HL-60 (cell line): Measurements from ENCODE around the gene CEBPE.
A peak's percentile ranks its signal among the peaks of the same experiment; 100 is the strongest.

ENCODE experiments used
- DNase-seq, 2 experiments: peaks; one replicate each; pipeline ENCODE4 v3.0.0-alpha.2; 2010 to 2020; ENCODE audit warnings: low read depth in 1 of 2, low spot score in 1 of 2
- H3K27ac ChIP-seq: fragments of 250-450 bp; sonication (Bioruptor Pico); replicated peaks from 2 replicates; pipeline ENCODE4 v1.5.1; 2020; ENCODE audit warnings: mild to moderate bottlenecking, moderate library complexity
- H3K27me3 ChIP-seq: fragments of 250-450 bp; sonication (Bioruptor Pico); 2 replicates; pipeline ENCODE4 v1.5.1; 2021; ENCODE audit warnings: mild to moderate bottlenecking, moderate library complexity; ENCODE audit not compliant: insufficient read depth, poor library complexity, severe bottlenecking
- H3K4me3 ChIP-seq: replicated peaks from 2 replicates; pipeline ENCODE4 v1.5.1; 2011; ENCODE audit warnings: mild to moderate bottlenecking, control low read depth, low read length; ENCODE audit not compliant: insufficient read depth
- GABPA ChIP-seq: IDR thresholded peaks from 2 replicates; pipeline ENCODE4 v1.6.1; 2012; ENCODE audit warnings: low read depth
- POLR2AphosphoS5 ChIP-seq: IDR thresholded peaks from 2 replicates; pipeline ENCODE4 v1.6.1; 2012; ENCODE audit warnings: low read depth
- SPI1 ChIP-seq: IDR thresholded peaks from 2 replicates; pipeline ENCODE4 v1.6.1; 2012; ENCODE audit warnings: low read depth, mild to moderate bottlenecking, borderline replicate concordance
- TF ChIP-seq, protein P1 (sequence below): IDR thresholded peaks from 2 replicates; pipeline ENCODE4 v1.6.1; 2012; ENCODE audit warnings: low read depth; ENCODE audit not compliant: insufficient replicate concordance
- TF ChIP-seq, protein P2 (sequence below): IDR thresholded peaks from one replicate; pipeline ENCODE4 v1.5.1; 2011; ENCODE audit warnings: low read length, control low read depth, inconsistent platforms; ENCODE audit not compliant: insufficient read depth

CEBPE gene

DNA sequence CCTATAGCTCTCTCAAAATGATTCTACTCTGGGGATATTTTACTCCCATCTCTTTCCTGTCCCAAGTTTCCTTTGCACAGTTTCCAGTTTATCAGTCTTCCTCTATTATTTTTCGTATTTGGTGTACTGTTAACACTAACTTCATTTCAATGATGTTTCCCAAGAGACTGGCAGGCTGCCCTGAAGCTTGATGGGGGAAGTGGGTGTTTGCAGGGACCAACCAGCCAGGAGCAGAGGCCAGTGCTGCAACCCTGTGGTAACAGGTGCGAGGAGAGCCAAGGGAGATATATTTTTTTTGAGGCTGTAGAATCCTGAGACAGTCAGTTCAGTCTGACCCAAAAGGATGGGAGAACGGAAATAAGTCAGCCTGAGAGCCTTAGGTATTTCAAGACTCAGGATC, 11.8 kb upstream of the CEBPE start:
- TF ChIP-seq SPI1 = peak; percentile 89
- TF ChIP-seq, protein P1, sequence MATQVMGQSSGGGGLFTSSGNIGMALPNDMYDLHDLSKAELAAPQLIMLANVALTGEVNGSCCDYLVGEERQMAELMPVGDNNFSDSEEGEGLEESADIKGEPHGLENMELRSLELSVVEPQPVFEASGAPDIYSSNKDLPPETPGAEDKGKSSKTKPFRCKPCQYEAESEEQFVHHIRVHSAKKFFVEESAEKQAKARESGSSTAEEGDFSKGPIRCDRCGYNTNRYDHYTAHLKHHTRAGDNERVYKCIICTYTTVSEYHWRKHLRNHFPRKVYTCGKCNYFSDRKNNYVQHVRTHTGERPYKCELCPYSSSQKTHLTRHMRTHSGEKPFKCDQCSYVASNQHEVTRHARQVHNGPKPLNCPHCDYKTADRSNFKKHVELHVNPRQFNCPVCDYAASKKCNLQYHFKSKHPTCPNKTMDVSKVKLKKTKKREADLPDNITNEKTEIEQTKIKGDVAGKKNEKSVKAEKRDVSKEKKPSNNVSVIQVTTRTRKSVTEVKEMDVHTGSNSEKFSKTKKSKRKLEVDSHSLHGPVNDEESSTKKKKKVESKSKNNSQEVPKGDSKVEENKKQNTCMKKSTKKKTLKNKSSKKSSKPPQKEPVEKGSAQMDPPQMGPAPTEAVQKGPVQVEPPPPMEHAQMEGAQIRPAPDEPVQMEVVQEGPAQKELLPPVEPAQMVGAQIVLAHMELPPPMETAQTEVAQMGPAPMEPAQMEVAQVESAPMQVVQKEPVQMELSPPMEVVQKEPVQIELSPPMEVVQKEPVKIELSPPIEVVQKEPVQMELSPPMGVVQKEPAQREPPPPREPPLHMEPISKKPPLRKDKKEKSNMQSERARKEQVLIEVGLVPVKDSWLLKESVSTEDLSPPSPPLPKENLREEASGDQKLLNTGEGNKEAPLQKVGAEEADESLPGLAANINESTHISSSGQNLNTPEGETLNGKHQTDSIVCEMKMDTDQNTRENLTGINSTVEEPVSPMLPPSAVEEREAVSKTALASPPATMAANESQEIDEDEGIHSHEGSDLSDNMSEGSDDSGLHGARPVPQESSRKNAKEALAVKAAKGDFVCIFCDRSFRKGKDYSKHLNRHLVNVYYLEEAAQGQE = no peak
- 0 out of 2 replicates have a peak, but pooled peaks have one; percentile 18 for TF ChIP-seq GABPA
- peak; percentile 93 for TF ChIP-seq POLR2AphosphoS5
- TF ChIP-seq, protein P2, sequence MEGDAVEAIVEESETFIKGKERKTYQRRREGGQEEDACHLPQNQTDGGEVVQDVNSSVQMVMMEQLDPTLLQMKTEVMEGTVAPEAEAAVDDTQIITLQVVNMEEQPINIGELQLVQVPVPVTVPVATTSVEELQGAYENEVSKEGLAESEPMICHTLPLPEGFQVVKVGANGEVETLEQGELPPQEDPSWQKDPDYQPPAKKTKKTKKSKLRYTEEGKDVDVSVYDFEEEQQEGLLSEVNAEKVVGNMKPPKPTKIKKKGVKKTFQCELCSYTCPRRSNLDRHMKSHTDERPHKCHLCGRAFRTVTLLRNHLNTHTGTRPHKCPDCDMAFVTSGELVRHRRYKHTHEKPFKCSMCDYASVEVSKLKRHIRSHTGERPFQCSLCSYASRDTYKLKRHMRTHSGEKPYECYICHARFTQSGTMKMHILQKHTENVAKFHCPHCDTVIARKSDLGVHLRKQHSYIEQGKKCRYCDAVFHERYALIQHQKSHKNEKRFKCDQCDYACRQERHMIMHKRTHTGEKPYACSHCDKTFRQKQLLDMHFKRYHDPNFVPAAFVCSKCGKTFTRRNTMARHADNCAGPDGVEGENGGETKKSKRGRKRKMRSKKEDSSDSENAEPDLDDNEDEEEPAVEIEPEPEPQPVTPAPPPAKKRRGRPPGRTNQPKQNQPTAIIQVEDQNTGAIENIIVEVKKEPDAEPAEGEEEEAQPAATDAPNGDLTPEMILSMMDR = no peak
- H3K27ac ChIP-seq = peak overlapping the region; percentile 58
- no peak overlapping the region for H3K4me3 ChIP-seq
- DNase-seq = peak in 1 of 2 experiments; percentile 98
- H3K27me3 ChIP-seq = no peaks in the 10 kb centered on the region

DNA sequence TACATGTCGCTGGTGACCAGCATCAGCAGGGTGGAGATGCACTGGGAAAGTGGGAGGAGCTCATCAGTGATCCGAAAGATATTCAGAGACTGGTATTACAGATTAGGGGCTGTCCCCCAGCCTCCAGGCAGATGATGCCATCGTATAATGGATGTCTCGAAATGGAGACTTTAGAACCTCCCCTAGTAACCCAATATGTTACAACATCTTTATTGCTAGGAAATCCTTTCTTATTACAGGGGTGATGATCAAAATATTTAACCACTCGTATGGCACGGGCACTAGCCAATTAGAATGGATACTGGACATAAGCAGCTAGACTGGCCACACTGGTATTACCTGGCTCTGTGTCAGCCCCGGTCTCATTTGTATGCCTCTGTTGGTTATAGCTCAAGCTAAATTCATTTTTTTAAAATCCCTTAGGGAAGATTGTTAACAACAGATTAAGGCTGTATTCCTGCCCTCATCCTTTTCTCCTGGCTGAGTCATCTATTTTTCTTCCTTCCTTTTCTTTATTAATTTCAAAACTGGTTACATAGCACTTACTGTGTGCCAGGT, 10.8 kb upstream of the CEBPE start:
- no peaks in the 10 kb centered on the region for H3K27me3 ChIP-seq
- peak overlapping the region; percentile 58 for H3K27ac ChIP-seq
- TF ChIP-seq, protein P1 = no peak
- TF ChIP-seq SPI1 = no peak
- no peak for TF ChIP-seq GABPA
- TF ChIP-seq, protein P2 = no peak
- TF ChIP-seq POLR2AphosphoS5 = no peak
- no peak for DNase-seq
- no peak overlapping the region for H3K4me3 ChIP-seq

DNA sequence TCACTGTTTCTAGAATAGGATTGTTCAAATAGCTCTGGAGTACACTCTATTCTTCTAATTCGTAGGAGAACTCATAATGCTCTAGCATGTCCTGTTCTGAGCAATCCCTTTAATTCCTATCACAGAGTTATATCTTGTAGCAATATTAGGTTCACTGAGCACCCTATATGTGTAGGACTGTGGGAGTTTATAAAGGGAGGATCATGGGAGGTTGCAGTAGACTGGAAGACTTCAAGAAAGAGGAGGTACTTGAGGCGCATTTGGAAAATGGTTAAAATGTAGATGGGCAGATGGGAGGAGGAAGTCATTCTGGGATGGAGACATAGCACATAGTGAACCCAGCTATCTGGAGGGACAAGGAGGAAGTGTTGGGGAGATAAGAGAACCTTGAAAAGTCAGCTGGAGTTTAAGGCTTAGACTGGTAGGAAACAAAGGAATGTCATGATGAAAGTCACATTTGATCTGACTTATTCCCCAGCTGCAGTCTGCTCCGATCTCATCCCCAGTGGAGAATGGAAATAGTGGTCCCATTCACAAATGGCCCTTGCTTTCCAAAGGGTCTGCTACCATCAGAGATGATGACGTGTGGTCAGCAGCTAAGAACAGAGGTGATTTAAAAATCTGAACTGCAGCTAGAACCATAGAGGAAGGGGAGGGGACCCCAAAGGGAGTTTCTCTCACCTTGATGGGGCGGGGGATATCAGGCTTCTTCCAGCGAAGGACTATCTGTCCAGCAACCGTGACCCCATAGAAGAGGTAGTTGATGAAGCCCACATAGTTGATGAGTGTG, 10.1 kb upstream of the CEBPE start:
- Histone ChIP-seq H3K4me3 (no peak overlapping the region), H3K27me3 (no peaks in the 10 kb centered on the region), H3K27ac (peak overlapping the region; percentile 24; the same call in 1 of the 2 replicates)
- TF ChIP-seq GABPA (no peak), SPI1 (peak; percentile 85)
- TF ChIP-seq, protein P2 = no peak
- TF ChIP-seq, protein P1 = no peak
- peak in 1 of 2 experiments; percentile 59 for DNase-seq
